Neutrophil (primary cell): ENCODE measurements around the gene ANO2.

Source experiments
- H3K27ac ChIP-seq: fragments of 200-600 bp; sonication (generic); 2 replicates; pipeline ENCODE4 v1.5.1; 2016; ENCODE audit warnings: mild to moderate bottlenecking, moderate library complexity
- H3K27me3 ChIP-seq: fragments of 200-600 bp; sonication (generic); 2 replicates; pipeline ENCODE4 v1.6.0; 2016; ENCODE audit warnings: mild to moderate bottlenecking
- H3K36me3 ChIP-seq: fragments of 200-600 bp; sonication (generic); 2 replicates; pipeline ENCODE4 v1.5.1; 2017
- H3K4me1 ChIP-seq, 2 experiments: fragments of 200-600 bp in 1 of 2; sonication (generic) in 1 of 2; 1 replicate in 1 of 2; 2 replicates in 1 of 2; pipeline versions ENCODE4 v1.5.1 to v1.6.1; 2013 to 2016; ENCODE audit warnings: low read depth in 1 of 2, low read length in 1 of 2, mild to moderate bottlenecking in 1 of 2, moderate library complexity in 1 of 2; ENCODE audit not compliant: control insufficient read depth in 1 of 2, insufficient read depth in 1 of 2
- H3K4me3 ChIP-seq, 2 experiments: fragments of 200-600 bp in 1 of 2; sonication (generic) in 1 of 2; 1 replicate in 1 of 2; 2 replicates in 1 of 2; pipeline ENCODE4 v1.5.1; 2013 to 2016; ENCODE audit warnings: low read depth in 1 of 2, low read length in 1 of 2, mild to moderate bottlenecking in 1 of 2, moderate library complexity in 1 of 2
- H3K9me3 ChIP-seq: fragments of 200-600 bp; sonication (generic); 2 replicates; pipeline ENCODE4 v1.5.1; 2016
- CTCF ChIP-seq: fragments of 200-600 bp; sonication (generic); IDR thresholded peaks from 2 replicates; pipeline ENCODE4 v1.5.1; 2016; ENCODE audit warnings: antibody characterized with exemption

The ANO2 gene

GRCh38 chr12:5534426-5535199 lies 410.4 kb downstream of the ANO2 start:
- Histone ChIP-seq H3K36me3 (no peaks in the 10 kb centered on the region), H3K27me3 (peaks cover 21% of the 10 kb centered on the region), H3K4me3 (no peak overlapping the region), H3K4me1 (no peaks in the 10 kb centered on the region), H3K9me3 (no peaks in the 10 kb centered on the region), H3K27ac (no peak overlapping the region)
- TF ChIP-seq CTCF: no peak

GRCh38 chr12:5533368-5533767 lies 411.7 kb downstream of the ANO2 start:
- peaks cover 15% of the 10 kb centered on the region for H3K27me3 ChIP-seq
- H3K9me3 ChIP-seq: no peaks in the 10 kb centered on the region
- no peak overlapping the region for H3K4me3 ChIP-seq
- H3K27ac ChIP-seq: no peak overlapping the region
- H3K4me1 ChIP-seq: no peaks in the 10 kb centered on the region
- no peak for TF ChIP-seq CTCF
- no peaks in the 10 kb centered on the region for H3K36me3 ChIP-seq

- no peaks in the 10 kb centered on the region for H3K36me3 ChIP-seq
- no peaks in the 10 kb centered on the region for H3K4me1 ChIP-seq
- H3K27me3 ChIP-seq: peaks cover 6% of the 10 kb centered on the region
- TF ChIP-seq CTCF: no peak
- H3K4me3 ChIP-seq: no peak overlapping the region
- H3K9me3 ChIP-seq: no peaks in the 10 kb centered on the region
- H3K27ac ChIP-seq: no peak overlapping the region
Measured at GRCh38 chr12:5525783-5526367, 419.2 kb downstream of the ANO2 start.

GRCh38 chr12:5524769-5525436 lies 420.2 kb downstream of the ANO2 start:
- H3K9me3 ChIP-seq: no peaks in the 10 kb centered on the region
- no peaks in the 10 kb centered on the region for H3K36me3 ChIP-seq
- no peak for TF ChIP-seq CTCF
- no peaks in the 10 kb centered on the region for H3K4me1 ChIP-seq
- H3K4me3 ChIP-seq: no peak overlapping the region
- peaks cover 6% of the 10 kb centered on the region for H3K27me3 ChIP-seq
- H3K27ac ChIP-seq: no peak overlapping the region

GRCh38 chr12:5524116-5524768 lies 420.8 kb downstream of the ANO2 start:
- TF ChIP-seq CTCF: no peak
- Histone ChIP-seq H3K4me1 (no peaks in the 10 kb centered on the region), H3K9me3 (no peaks in the 10 kb centered on the region), H3K4me3 (no peak overlapping the region), H3K36me3 (no peaks in the 10 kb centered on the region), H3K27ac (no peak overlapping the region), H3K27me3 (peaks cover 6% of the 10 kb centered on the region)
